Astrocyte of the cerebellum (primary cell): Measurements from ENCODE around the gene NSUN6.

Source experiments
- DNase-seq: peaks from one replicate; pipeline ENCODE4 v3.0.0-alpha.2; 2011; ENCODE audit warnings: low read depth
- H3K4me3 ChIP-seq: 2 replicates; pipeline ENCODE4 v1.5.1; 2011; ENCODE audit warnings: mild to moderate bottlenecking, low read depth, low read length, moderate library complexity
- in situ Hi-C: cut with HindIII; loops from 2 replicates; pipeline ENCODE4 v1.10.0; 2017; ENCODE audit warnings: low sequenced_read_pairs
- TF ChIP-seq, protein P1 (sequence below): IDR thresholded peaks from 2 replicates; pipeline ENCODE4 v1.5.1; 2012; ENCODE audit warnings: low read length, low read depth, moderate library complexity, mild to moderate bottlenecking; ENCODE audit errors: missing control alignments

The NSUN6 gene

DNA sequence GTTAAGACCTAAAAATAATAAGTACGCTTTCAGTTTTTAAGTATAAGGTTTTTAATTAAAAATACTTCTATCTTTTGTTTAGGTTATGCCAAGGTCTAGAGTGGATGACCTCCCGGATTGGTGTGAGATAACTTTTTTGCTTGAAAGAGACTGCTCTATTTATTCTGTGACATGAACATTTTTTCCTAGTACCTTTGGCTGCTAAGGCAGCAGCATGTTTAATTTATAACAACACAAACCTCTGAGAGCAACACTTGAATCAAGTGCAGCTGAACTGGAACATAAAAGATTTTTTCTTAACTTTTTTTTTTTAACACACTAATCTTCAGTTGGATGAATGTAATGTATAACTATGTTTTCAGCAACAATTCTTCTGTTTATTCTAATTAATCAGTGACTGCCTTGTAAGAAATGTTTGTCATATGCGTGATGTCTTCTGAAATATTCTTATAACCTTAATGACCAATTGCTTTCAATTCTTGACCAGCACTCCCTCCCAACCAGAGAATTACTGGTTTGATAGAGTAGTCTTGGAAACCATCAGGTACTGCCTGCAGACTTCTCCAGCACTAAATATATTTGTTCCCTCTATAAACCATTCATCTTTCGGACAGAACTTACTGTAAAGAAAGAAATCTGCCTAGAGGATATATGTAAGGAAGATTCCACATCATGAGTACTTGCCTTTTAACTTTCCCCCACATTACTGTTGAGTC lies 23.9 kb upstream of the NSUN6 start:
- in situ Hi-C loops = no loop called here
- TF ChIP-seq, protein P1, sequence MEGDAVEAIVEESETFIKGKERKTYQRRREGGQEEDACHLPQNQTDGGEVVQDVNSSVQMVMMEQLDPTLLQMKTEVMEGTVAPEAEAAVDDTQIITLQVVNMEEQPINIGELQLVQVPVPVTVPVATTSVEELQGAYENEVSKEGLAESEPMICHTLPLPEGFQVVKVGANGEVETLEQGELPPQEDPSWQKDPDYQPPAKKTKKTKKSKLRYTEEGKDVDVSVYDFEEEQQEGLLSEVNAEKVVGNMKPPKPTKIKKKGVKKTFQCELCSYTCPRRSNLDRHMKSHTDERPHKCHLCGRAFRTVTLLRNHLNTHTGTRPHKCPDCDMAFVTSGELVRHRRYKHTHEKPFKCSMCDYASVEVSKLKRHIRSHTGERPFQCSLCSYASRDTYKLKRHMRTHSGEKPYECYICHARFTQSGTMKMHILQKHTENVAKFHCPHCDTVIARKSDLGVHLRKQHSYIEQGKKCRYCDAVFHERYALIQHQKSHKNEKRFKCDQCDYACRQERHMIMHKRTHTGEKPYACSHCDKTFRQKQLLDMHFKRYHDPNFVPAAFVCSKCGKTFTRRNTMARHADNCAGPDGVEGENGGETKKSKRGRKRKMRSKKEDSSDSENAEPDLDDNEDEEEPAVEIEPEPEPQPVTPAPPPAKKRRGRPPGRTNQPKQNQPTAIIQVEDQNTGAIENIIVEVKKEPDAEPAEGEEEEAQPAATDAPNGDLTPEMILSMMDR = no peak
- DNase-seq = no peak

DNA sequence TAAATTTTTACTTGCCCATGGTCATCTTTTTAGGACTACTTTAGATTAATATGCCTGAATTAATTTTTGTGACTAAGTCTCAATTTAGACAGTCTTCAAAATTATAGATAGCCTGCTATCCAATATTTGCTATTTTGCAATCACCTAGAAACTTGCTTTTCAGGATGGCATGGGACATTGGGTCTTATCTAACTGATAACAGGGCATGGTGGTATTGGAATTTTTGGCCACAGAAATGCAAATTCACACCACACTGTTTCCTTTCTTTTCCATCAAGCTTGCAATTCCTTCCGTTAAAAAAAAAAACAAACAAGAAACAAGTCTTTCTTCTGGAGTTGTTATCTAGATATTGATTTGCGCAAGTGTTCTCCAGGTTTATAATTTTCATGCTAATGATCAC lies 16.6 kb upstream of the NSUN6 start:
- TF ChIP-seq, protein P1 = no peak
- no peak overlapping the region for H3K4me3 ChIP-seq
- DNase-seq = no peak
- in situ Hi-C loops = no loop called here

More for the DNA sequence above, 23.9 kb upstream of the NSUN6 start:
- no peak overlapping the region for H3K4me3 ChIP-seq

DNA sequence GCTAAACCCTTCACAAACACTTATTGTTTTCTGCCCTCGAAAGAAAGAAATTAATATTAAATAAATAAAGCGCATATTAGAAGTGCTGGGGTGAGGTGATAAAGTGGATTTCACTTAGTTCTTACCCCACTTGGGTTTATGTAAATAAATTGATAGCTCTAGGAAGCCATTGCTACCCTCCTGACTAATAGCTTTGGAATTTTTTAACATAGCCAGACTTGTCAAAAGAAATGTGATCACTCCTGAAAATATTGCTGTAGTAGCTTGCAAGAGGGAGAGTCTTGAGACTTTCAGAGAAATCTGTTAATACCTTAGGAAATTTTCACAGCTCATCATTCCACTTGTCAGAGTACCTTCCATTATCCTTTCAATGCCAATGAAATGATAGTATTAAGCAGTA lies 15.4 kb upstream of the NSUN6 start:
- TF ChIP-seq, protein P1 = no peak
- no peak overlapping the region for H3K4me3 ChIP-seq
- in situ Hi-C loops = no loop called here
- no peak for DNase-seq

DNA sequence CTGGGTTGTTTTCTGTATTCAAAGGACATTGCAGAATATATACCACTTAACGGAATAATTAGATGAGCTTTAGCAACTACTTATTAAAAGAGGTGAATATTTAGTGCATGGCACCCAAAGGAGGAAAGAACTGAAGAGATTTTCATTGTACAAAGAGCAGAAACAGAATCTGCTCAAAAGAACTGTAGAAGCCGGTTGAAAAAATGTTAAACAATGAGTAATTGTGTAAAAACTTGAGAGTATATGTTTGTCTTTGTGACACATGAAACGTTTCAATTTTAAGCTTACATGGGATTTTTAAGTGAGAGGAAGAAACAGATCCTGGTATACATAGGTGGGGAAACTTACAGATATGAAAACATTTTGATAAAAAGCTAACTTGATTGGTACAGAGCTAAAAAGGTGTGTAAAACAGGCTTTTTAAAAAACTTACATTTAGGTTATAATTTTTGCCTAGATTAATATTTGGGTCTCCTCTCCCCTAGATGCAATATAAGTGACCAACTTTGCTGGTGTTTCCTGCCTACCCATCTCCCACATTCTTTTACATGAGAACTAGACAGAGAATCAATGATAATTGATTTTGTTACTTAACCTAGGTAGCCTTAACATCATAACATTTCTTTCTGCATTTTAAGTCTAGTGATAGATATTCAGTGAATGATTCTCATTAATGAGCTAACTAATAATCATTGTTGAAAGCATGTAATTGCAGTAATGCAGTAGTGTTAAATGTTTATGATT lies 14.6 kb upstream of the NSUN6 start:
- H3K4me3 ChIP-seq = no peak overlapping the region
- in situ Hi-C loops = no loop called here
- TF ChIP-seq, protein P1 = no peak
- no peak for DNase-seq

DNA sequence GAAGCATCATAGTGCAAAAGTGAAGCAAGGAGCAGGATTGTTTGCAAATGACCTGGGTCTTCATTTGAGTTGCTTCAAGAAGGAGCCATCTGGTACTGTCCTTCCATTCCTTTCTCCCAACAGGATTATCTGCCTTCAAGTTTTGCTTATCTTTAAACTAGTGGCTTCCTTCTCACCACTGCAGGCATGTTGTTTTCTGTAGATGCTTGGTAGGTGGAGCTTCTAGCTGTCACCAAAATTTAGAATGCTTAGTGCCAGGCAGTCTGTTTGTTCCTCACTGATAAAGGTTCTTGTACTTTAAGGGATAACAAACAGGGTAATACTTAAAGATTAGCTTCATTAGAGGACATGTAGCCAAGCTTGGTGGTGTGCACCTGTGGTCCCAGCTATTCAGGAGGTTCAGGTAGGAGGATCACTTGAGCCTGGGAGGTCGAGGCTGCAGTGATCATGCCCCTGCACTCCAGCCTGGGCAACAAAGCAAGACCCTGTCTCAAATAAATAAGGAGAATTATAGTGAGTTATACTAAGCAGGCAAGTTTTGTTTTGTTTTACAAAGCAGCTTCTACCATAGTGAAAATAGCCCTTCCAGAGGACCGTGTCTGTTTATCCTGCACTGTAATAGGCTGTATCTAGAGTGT lies 13.6 kb upstream of the NSUN6 start:
- in situ Hi-C loops = no loop called here
- TF ChIP-seq, protein P1 = no peak
- H3K4me3 ChIP-seq = no peak overlapping the region
- no peak for DNase-seq

DNA sequence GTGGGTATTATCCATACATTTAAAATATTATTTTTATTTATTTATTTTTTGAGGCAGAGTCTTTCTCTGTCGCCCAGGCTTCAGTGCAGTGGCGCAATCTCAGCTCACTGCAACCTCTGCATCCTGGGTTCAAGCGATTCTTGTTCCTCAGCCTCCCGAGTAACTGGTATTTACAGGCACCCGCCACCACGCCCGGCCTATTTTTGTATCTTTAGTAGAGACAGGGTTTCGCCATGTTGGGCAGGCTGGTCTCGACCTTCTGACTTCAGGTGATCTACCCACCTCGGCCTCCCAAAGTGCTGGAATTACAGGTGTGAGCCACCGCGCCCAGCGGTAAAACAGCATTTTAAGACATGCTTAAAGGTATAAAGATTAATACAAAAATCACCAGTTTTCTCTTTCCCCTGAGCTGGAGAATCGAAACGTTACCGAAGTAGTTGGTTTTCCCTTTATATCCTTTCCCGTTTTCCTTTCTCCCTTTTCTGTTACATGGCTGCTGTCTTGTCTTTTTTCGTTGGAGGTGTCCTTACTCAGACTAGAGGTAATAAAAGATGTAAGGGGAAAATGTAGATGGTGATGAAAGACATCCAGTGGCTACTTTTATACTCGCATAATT lies 9.5 kb upstream of the NSUN6 start:
- peak overlapping the region; percentile 97 for H3K4me3 ChIP-seq
- in situ Hi-C loops = no loop called here
- TF ChIP-seq, protein P1 = no peak
- no peak for DNase-seq
